Sigmoid colon (tissue), 7 donors: Measurements from ENCODE around the gene ARSB. TPM values are rescaled to one million over a fixed set of nuclear protein-coding genes. Genes with fewer than 3 reads are reported as not detected.

Experiments used
- DNase-seq: peaks from one replicate; pipeline ENCODE4 v3.0.0-alpha.2; 2019
- H3K27ac ChIP-seq, 4 donors: fragments of 200-600 bp; sonication (generic); one replicate each; pipeline ENCODE4 v1.5.1; 2016 to 2019; ENCODE audit warnings: mild to moderate bottlenecking in 1 of 4
- H3K27me3 ChIP-seq, 3 donors: fragments of 200-600 bp; sonication (generic); one replicate each; pipeline ENCODE4 v1.5.1; 2019; ENCODE audit warnings: mild to moderate bottlenecking in 1 of 3
- H3K36me3 ChIP-seq, 4 donors: fragments of 200-600 bp; sonication (generic); one replicate each; pipeline ENCODE4 v1.5.1; 2016 to 2019
- H3K4me1 ChIP-seq, 4 donors: fragments of 200-600 bp; sonication (generic); one replicate each; pipeline ENCODE4 v1.5.1; 2017 to 2019
- H3K4me3 ChIP-seq, 4 donors: fragments of 200-600 bp; sonication (generic); one replicate each; pipeline ENCODE4 v1.5.1; 2017 to 2019; ENCODE audit warnings: mild to moderate bottlenecking in 2 of 4, moderate library complexity in 1 of 4
- H3K9me3 ChIP-seq, 4 donors: fragments of 200-600 bp in 3 of 4; sonication (generic) in 3 of 4; one replicate each; pipeline versions ENCODE4 v1.5.1 to v1.6.1; 2013 to 2019
- EP300 ChIP-seq, 4 donors: sonication (generic); formaldehyde crosslinking; IDR thresholded peaks; one replicate each; pipeline ENCODE4 v1.6.1; 2017; ENCODE audit warnings: antibody characterized with exemption in 4 of 4
- POLR2A ChIP-seq, 2 donors: fragments of 450-650 bp; IDR thresholded peaks; one replicate each; pipeline ENCODE4 v1.6.1; 2016; ENCODE audit warnings: antibody characterized with exemption in 2 of 2, mild to moderate bottlenecking in 2 of 2, moderate library complexity in 2 of 2
- POLR2AphosphoS5 ChIP-seq, 4 donors: sonication (generic); formaldehyde crosslinking; IDR thresholded peaks; one replicate each; pipeline ENCODE4 v1.6.1; 2017; ENCODE audit warnings: antibody characterized with exemption in 4 of 4
- WGBS, 2 donors: extraction: QIAGEN DNeasy Blood & Tissue Kit; methylation state at CpG; one replicate each; pipeline ENCODE4 v1.1.7; 2013; 5-methylcytosine and 5-hydroxymethylcytosine counted together
- intact Hi-C: fragments of 100-400 bp; cut with DNase I; formaldehyde crosslinking; loops from one replicate; pipeline ENCODE4 v1.15.1; 2023
- polyA plus RNA-seq, 3 donors: library from polyadenylated mRNA; stranded (reverse); fragments of 200-250 nt; gene quantifications; one replicate each; pipeline ENCODE4 v1.2.3, GENCODE V29; 2013
- total RNA-seq, 4 donors: library from RNA; depleted of rRNA; stranded (reverse); fragments of >200 nt; gene quantifications; one replicate each; pipeline ENCODE4 v1.1.0, GENCODE V29; 2016
- TF ChIP-seq, protein P1 (sequence below), 4 experiments: fragments of 450-650 bp in 3 of 4; fragments of 200-600 bp in 1 of 4; IDR thresholded peaks; one replicate each; pipeline ENCODE4 v1.5.1; 2016 to 2019; ENCODE audit warnings: antibody characterized with exemption in 4 of 4, mild to moderate bottlenecking in 3 of 4, moderate library complexity in 2 of 4
- donor health status: healthy with polysubstance abuse.
- donor health status: Bipolar disorder and iron deficiency.
- donor health status: healthy.

ARSB gene
- total and polyA plus RNA-seq, 7 donors: 1.2 to 22.2 (median 8.6) TPM

DNA sequence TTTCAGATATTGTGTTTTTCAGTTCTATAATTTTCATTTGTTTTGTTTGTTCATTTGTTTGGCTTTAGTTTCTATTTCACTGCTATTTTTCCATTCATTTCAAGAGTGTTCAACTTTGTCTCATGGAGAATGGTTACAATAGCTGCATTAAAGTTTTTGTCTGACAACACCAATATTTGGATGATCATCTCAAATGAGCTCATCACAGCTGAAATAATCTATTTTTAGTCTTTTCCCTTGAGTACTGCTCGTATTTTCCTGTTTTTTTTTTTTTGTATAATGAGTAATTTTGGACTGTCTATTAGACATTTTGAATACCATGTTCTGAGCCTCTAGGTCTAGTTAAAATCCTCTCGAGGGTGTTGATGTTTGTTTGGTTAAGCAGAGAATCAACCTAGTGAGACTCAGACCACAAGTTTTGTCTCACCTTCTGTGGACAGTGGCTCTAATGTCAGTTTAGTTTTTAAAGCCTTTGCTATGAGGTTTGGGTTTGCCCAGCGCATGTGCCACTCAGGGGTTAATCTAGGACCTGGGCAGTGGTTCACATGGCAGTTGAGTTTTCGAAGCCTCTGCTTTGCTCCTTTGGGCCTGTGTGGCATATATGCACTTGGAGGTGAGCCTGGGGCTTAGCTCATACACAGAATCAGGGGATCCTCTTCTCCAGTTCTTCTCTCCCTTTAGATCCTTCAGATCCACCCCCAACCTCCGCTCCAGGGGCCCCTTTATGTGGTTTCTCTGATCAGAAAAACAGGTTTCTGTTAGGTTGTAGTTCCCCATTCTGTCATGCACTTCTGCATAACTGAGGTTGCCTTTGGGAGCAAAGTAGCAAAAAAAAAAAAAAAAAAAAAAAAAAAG, 79.8 kb downstream of the ARSB start:
- WGBS, 2 donors: 65 to 84% methylated on average over 5 of the region's 5 CpGs
- intact Hi-C loops: loop anchor here (10.0 kb wide), 1 partner anchor 59 kb away; no protein-coding TSS in a partner anchor
- Histone ChIP-seq H3K9me3 (no peaks in the 10 kb centered on the region), H3K36me3 (no peaks in the 10 kb centered on the region), H3K27me3 (no peaks in the 10 kb centered on the region), H3K27ac (no peak overlapping the region), H3K4me3 (no peak overlapping the region), H3K4me1 (peaks cover 0 to 35% (median 29%) of the 10 kb centered on the region in 4 donors)
- no peak for DNase-seq
- TF ChIP-seq POLR2A (IDR thresholded peaks at IDR 0.05) (no peak), POLR2AphosphoS5 (IDR thresholded peaks at IDR 0.05) (no peak), EP300 (IDR thresholded peaks at IDR 0.05) (no peak)
- TF ChIP-seq, protein P1, sequence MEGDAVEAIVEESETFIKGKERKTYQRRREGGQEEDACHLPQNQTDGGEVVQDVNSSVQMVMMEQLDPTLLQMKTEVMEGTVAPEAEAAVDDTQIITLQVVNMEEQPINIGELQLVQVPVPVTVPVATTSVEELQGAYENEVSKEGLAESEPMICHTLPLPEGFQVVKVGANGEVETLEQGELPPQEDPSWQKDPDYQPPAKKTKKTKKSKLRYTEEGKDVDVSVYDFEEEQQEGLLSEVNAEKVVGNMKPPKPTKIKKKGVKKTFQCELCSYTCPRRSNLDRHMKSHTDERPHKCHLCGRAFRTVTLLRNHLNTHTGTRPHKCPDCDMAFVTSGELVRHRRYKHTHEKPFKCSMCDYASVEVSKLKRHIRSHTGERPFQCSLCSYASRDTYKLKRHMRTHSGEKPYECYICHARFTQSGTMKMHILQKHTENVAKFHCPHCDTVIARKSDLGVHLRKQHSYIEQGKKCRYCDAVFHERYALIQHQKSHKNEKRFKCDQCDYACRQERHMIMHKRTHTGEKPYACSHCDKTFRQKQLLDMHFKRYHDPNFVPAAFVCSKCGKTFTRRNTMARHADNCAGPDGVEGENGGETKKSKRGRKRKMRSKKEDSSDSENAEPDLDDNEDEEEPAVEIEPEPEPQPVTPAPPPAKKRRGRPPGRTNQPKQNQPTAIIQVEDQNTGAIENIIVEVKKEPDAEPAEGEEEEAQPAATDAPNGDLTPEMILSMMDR (IDR thresholded peaks at IDR 0.05): no peak

DNA sequence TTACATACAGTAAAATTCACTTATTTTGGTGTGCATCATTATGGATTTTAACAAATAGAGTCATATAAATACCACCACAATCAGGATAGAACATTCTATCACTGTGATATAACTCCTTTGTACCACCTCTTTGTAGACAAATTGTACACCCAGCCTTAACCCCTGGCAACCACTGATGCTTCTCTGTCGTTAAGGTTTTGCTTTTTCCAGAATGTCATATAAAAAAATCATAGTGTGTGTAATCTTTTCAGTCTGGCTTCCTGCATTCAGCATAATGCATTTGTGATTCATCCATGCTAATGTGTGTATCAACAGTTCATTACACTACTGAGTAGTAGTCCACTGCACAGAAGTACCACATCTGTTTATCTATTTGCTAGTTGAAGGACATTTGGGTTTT, 81.2 kb downstream of the ARSB start:
- intact Hi-C loops: loop anchor here (10.0 kb wide), 1 partner anchor 61 kb away; no protein-coding TSS in a partner anchor
- no peak for DNase-seq
- H3K4me1 ChIP-seq: peaks cover 0 to 28% (median 21%) of the 10 kb centered on the region in 4 donors
- no peaks in the 10 kb centered on the region for H3K36me3 ChIP-seq
- TF ChIP-seq, protein P1 (IDR thresholded peaks at IDR 0.05): no peak
- TF ChIP-seq POLR2A (IDR thresholded peaks at IDR 0.05): no peak
- no peak for TF ChIP-seq POLR2AphosphoS5 (IDR thresholded peaks at IDR 0.05)
- no peak for TF ChIP-seq EP300 (IDR thresholded peaks at IDR 0.05)
- H3K27me3 ChIP-seq: no peaks in the 10 kb centered on the region
- WGBS, 2 donors: 31 to 55% methylated on average over 1 of the region's 1 CpG
- H3K4me3 ChIP-seq: no peak overlapping the region
- no peak overlapping the region for H3K27ac ChIP-seq
- H3K9me3 ChIP-seq: no peaks in the 10 kb centered on the region

DNA sequence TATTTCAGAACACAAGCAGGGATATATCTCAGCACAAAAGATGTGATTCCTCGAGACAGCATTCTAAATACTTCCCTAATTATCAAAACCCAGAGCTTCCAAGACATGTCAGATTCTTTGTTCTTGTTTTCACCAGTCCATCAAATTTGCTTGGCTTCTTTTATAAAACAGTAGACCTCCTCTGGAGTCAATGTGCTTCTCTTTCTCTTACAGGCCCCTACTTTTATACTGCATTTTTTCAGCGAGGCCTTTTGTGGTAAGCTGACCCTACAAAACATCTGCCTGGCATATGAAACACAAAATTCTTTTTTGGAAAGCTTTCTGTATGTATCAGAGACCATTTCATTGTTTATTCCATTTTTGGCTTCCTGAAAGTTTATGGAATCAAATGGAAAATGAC, 81.8 kb downstream of the ARSB start:
- intact Hi-C loops: loop anchor here (10.0 kb wide), 1 partner anchor 61 kb away; no protein-coding TSS in a partner anchor
- no peak for DNase-seq
- H3K9me3 ChIP-seq: no peaks in the 10 kb centered on the region
- no peak overlapping the region for H3K4me3 ChIP-seq
- 80 to 89% methylated on average over 2 of the region's 2 CpGs for WGBS, 2 donors
- peaks cover 0 to 23% (median 16%) of the 10 kb centered on the region in 4 donors for H3K4me1 ChIP-seq
- H3K27ac ChIP-seq: no peak overlapping the region
- H3K27me3 ChIP-seq: no peaks in the 10 kb centered on the region
- H3K36me3 ChIP-seq: no peaks in the 10 kb centered on the region
- TF ChIP-seq EP300 (IDR thresholded peaks at IDR 0.05) (no peak), POLR2A (IDR thresholded peaks at IDR 0.05) (no peak), POLR2AphosphoS5 (IDR thresholded peaks at IDR 0.05) (no peak)
- TF ChIP-seq, protein P1 (IDR thresholded peaks at IDR 0.05): no peak

DNA sequence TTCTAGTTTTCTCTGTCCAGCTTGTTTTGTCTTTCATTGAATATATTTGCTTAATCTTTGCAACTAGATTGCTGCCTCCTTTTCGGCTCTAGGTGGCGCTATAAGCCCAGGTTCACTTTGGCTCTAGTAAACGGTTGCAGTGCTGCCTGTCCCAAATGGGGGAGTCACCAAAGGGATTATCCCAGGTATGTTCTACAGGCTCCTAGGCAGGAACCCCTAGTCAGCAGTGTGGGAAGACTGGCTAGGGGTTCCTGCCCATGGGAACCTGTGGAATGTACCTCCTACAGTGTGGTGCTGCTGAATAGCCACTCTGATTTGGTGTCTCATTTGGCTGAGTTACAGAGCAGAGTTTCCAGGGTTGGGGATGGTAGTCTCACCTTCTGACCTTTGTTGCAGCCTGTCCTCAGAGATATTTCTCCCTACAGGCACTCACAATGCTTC, 85.2 kb downstream of the ARSB start:
- H3K27ac ChIP-seq: no peak overlapping the region
- H3K4me3 ChIP-seq: no peak overlapping the region
- no peaks in the 10 kb centered on the region for H3K27me3 ChIP-seq
- H3K9me3 ChIP-seq: no peaks in the 10 kb centered on the region
- intact Hi-C loops: loop anchor here (10.0 kb wide), 1 partner anchor 65 kb away; no protein-coding TSS in a partner anchor
- peaks cover 0 to 6% (median 2%) of the 10 kb centered on the region in 4 donors for H3K4me1 ChIP-seq
- 6 to 33% methylated on average over 3 of the region's 3 CpGs for WGBS, 2 donors
- H3K36me3 ChIP-seq: no peaks in the 10 kb centered on the region
- TF ChIP-seq, protein P1 (IDR thresholded peaks at IDR 0.05): peak in 3 of 4 experiments; percentile 21 to 25 (median 23)
- no peak for TF ChIP-seq EP300 (IDR thresholded peaks at IDR 0.05)
- no peak for DNase-seq
